AG04449 (cell line): ENCODE results near the gene LMNA.
"Not testable (repeated sequence)": the region's sequence is repeated elsewhere in the genome, so short reads cannot be mapped to it uniquely, and the experiment has no call there.

Experiments used
- CTCF ChIA-PET: fragments of 350-600 bp; formaldehyde crosslinking; extraction: SDS; loops from one replicate; lab custom pipeline; 2021; ENCODE audit warnings: antibody characterized with exemption; lab: Yijun Ruan, JAX
- POLR2A ChIA-PET: fragments of 400-600, 350-600 bp; formaldehyde crosslinking; extraction: SDS; loops from one replicate; lab custom pipeline; 2020; ENCODE audit warnings: antibody characterized with exemption, inconsistent platforms; lab: Yijun Ruan, JAX
- DNase-seq: peaks from one replicate; pipeline ENCODE4 v3.0.0-alpha.2; 2010; ENCODE audit warnings: low read depth, low spot score
- H3K4me3 ChIP-seq: 2 replicates; pipeline ENCODE4 v1.5.1; 2011; ENCODE audit warnings: low read depth, mild to moderate bottlenecking, control low read depth, low read length
- TF ChIP-seq, protein P1 (sequence below): IDR thresholded peaks from one replicate; pipeline ENCODE4 v1.5.1; 2011; ENCODE audit warnings: mild to moderate bottlenecking, moderate library complexity, low read length, control low read depth, inconsistent platforms; ENCODE audit not compliant: insufficient read depth; ENCODE audit errors: missing control alignments

The LMNA gene

DNA sequence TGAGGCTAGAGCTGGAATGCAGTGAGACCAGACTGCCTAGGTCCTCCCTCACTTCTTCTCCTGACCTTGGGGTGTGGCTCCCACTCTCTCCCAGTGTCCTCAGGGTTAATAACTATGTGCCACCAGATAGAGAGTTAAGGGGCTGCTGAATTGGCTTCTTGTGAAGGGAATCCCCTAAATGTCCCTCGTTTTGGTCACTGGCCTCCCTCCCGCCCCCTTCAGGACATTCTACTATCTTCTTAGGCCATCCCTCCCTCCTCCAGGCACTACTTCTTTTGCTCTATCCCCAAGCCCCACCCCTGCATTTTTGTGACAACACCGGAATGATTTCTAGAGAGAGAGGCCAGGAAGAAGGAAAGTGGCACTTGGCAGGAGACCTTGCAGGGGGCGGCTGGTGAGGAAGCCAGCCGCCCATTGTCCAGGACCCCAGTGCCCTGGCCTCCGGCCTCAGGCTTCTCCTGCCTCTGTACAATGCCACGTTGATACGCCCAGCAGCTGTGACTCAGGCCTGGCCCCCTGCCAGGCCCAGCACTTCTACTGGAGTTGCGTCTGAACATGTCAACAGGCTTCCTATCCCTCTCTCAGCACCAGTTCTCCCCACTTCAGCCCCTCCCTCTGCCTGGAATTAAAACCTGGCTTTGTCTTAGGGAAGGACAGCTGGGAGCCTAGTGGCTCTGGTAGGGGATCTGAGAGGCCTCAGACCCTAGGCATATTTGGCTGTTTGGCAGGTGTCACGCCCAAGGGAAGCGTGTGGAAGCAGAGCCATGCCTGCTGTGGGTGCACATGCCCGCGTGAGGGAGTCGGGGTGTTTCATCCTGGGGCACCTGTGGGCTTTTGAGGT is 9.1 kb downstream of the LMNA start:
- TF ChIP-seq, protein P1, sequence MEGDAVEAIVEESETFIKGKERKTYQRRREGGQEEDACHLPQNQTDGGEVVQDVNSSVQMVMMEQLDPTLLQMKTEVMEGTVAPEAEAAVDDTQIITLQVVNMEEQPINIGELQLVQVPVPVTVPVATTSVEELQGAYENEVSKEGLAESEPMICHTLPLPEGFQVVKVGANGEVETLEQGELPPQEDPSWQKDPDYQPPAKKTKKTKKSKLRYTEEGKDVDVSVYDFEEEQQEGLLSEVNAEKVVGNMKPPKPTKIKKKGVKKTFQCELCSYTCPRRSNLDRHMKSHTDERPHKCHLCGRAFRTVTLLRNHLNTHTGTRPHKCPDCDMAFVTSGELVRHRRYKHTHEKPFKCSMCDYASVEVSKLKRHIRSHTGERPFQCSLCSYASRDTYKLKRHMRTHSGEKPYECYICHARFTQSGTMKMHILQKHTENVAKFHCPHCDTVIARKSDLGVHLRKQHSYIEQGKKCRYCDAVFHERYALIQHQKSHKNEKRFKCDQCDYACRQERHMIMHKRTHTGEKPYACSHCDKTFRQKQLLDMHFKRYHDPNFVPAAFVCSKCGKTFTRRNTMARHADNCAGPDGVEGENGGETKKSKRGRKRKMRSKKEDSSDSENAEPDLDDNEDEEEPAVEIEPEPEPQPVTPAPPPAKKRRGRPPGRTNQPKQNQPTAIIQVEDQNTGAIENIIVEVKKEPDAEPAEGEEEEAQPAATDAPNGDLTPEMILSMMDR, result peak; percentile 46
- ChIA-PET CTCF (interaction anchor here (0.8 to 46.3 kb wide), 7 partner anchors 5 to 56 kb away, joined by 4 to 1837 read pairs (median 8); partner anchors contain the start of genes LMNA and MEX3A), POLR2A (interaction anchor here (0.9 to 2.0 kb wide), 8 partner anchors 9 to 89 kb away, joined by 3 to 31 read pairs (median 4); partner anchors contain the start of genes LMNA and PMF1)
- peak overlapping the region; percentile 50 for H3K4me3 ChIP-seq
- DNase-seq, result peak; percentile 89

DNA sequence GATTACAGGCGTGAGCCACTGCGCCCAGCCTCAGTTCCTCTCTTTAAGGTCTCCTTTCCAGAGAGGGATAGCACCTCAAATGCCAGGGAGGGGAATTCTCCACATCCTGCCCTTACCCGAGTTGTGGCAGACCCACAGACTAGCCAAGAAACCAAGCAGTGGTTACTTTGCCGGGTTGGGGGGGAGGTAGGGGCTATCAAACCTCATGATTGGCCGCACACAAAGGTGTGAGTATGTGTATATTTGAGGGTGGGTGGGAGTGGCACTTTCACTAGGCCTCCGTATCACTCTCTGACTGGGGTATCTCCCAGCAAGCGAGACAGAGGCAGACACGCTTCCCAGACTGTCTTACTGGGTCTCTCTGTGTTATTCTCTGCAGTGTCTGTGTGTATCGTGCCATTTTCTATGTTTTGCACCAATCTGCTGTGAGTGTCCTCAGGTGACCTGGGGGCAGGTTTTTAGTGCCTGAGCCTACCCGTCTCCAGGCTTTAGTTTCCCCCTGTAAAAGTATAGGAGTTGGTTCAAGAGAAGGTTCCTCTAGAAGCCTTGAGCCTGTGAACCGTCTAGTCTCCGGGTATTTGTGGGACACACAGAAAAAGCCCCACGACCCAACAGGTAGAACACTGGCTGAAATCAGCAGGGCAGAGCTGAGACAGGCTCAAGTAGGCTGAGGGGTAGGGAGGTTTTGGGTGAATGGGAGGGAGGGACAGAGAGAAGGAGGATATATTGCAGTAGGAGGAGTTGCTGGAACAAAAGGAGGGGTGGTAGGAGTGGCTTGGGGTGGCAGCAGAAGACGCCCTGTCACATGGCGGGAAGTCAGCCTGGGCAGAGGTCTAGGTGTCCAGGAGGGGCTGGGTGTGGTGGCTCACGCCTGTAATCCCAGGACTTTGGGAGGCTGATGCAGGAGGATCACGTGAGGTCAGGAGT is 10.3 kb downstream of the LMNA start:
- ChIA-PET CTCF (interaction anchor here (1.8 to 46.3 kb wide), 4 partner anchors 8 to 29 kb away, joined by 8 to 1837 read pairs (median 88); partner anchors contain the start of genes LMNA and MEX3A), POLR2A (interaction anchor here (0.6 to 6.8 kb wide), 5 partner anchors 9 to 27 kb away, joined by 4 to 216 read pairs (median 47); partner anchors contain the start of gene LMNA)
- H3K4me3 ChIP-seq, result no peak overlapping the region; the same call in 1 of the 2 replicates
- DNase-seq, result no peak
- TF ChIP-seq, protein P1, result no peak

DNA sequence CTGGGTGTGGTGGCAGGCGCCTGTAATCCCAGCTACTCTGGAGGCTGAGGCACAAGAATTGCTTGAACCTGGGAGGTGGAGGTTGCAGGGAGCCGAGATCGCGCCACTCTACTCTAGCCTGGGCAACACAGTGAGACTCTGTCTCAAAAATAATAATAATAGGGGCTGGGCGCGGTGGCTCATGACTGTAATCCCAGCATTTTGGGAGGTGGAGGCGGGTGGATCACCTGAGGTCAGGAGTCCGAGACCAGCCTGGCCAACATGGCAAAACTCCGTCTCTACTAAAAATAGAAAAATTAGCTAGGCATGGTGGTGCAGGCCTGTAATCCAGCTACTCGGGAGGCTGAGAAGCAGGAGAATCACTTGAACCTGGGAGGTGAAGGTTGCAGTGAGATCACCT is 11.0 kb downstream of the LMNA start:
- CTCF ChIA-PET, result interaction anchor here (0.9 to 46.3 kb wide), 4 partner anchors 8 to 99 kb away, joined by 3 to 1837 read pairs (median 88); partner anchors contain the start of genes LMNA and MEX3A
- DNase-seq, H3K4me3 ChIP-seq: not testable (repeated sequence)
- POLR2A ChIA-PET, result interaction anchor here (0.6 to 6.8 kb wide), 4 partner anchors 9 to 27 kb away, joined by 4 to 216 read pairs (median 54); partner anchors contain the start of gene LMNA

DNA sequence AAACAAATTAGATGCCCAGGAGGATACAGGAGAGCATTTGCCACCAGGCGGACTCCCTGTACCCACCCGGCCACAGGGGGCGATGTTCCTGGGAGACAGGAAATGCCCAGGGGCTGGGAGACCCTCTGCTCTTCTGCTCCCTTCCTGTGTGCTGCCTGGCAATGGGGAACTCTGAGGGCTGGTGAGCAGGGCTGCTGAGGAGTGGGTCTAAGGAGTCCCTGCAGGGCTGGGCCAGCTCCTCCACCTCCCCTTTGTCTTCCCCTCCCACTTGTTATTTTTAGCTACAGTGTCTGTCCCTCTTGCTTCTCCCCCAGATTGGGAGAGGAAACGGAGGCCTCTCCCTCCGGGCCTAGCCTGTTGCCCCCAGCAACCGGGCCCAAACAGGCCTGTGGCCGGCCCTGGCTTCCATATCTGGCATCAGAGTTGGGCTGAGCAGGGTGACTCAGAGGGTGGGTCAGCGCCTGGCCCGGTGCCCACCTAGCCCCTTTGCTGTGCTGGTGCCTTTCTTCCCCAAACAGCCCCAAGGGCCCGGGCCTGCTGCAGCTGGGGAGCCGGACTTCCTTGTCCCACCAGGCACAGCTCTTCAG is 11.6 kb downstream of the LMNA start:
- TF ChIP-seq, protein P1, result peak; percentile 64
- peak overlapping the region; percentile 48 for H3K4me3 ChIP-seq
- ChIA-PET CTCF (interaction anchor here (0.9 to 46.3 kb wide), 4 partner anchors 9 to 99 kb away, joined by 3 to 1837 read pairs (median 88); partner anchors contain the start of genes LMNA and MEX3A), POLR2A (interaction anchor here (4.5 to 6.8 kb wide), 3 partner anchors 10 to 28 kb away, joined by 47 to 216 read pairs (median 62); partner anchors contain the start of gene LMNA)
- DNase-seq, result peak; percentile 87

DNA sequence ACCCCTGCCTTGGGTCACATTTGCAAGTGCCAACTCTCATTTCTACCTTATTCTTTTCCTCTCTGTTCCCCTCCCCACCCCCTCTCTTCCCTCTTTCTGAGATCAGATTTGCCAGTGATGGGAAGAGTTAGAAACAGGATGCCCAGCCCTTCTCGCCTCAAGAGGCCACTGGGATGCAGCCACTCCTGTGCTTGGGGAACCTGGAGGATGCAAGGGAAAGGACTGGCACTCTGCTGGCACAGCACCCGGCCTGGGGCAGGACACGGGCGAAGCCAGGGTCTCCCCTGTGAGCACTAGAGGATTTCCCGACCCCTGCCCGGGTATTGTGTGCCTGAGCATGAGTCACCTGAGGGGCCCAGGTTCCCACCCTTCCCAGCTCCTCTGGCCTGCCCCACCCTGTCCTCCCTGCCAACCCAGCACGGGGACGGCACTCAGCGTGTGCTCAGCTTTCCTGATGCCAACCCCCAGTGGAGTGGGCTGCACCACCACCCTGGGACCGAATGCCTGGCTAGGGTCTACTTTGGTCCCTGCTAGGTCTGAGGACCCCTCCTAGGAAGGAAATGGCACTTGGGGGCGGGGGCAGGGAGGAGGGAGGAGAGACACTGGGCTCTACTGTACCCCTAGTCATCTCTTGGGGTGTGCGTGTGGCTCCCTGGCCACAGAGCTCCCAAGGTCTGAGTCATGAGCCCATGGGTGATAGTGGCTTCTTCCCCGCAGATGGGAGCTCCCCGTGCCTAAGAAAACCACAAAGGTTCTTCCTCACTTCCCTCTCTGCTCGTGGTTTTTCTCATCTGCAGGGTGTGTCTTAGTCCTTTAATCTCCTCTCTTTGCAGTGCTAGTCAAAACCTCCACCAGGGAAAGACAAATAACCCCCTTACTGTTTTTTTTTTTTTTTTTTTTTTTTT is 12.4 kb downstream of the LMNA start:
- CTCF ChIA-PET, result interaction anchor here (1.8 to 46.3 kb wide), 5 partner anchors 10 to 97 kb away, joined by 8 to 1837 read pairs (median 115); partner anchors contain the start of genes LMNA and MEX3A
- peak overlapping the region; percentile 48 for H3K4me3 ChIP-seq
- peak; percentile 83 for DNase-seq
- POLR2A ChIA-PET, result interaction anchor here (0.7 to 6.8 kb wide), 5 partner anchors 11 to 156 kb away, joined by 3 to 216 read pairs (median 47); partner anchors contain the start of genes LMNA and SMG5
- TF ChIP-seq, protein P1, result no peak
